Ovary (tissue), 9 donors: ENCODE results near the gene NPAS3. TPM values are rescaled to one million over a fixed set of nuclear protein-coding genes. Genes with fewer than 3 reads are reported as not detected.
A peak's percentile ranks its signal among the peaks of the same experiment; 100 is the strongest.

ENCODE experiments used
- DNase-seq, 5 donors: peaks; one replicate each; pipeline ENCODE4 v3.0.0-alpha.2; 2019 to 2020
- H3K27ac ChIP-seq, 2 donors: fragments of 200-600 bp; one replicate each; pipeline versions ENCODE4 v1.5.1 to v1.8.0; 2019 to 2022
- H3K27me3 ChIP-seq: fragments of 200-600 bp; one replicate; pipeline ENCODE4 v1.8.0; 2022
- H3K36me3 ChIP-seq: fragments of 200-600 bp; sonication (generic); one replicate; pipeline ENCODE4 v1.5.1; 2019
- H3K4me1 ChIP-seq: one replicate; pipeline ENCODE4 v1.8.1; 2013; ENCODE audit warnings: mild to moderate bottlenecking, moderate library complexity; ENCODE audit not compliant: insufficient read depth
- H3K4me3 ChIP-seq: fragments of 200-600 bp; sonication (generic); one replicate; pipeline ENCODE4 v1.5.1; 2017
- H3K9me3 ChIP-seq, 2 donors: fragments of 200-600 bp in 1 of 2; sonication (generic) in 1 of 2; one replicate each; pipeline versions ENCODE4 v1.5.1 to v1.8.1; 2013 to 2019; ENCODE audit warnings: mild to moderate bottlenecking in 1 of 2, moderate library complexity in 1 of 2
- EP300 ChIP-seq: sonication (generic); formaldehyde crosslinking; IDR thresholded peaks from one replicate; pipeline ENCODE4 v1.6.1; 2017; ENCODE audit warnings: antibody characterized with exemption
- POLR2A ChIP-seq: fragments of 450-650 bp; IDR thresholded peaks from one replicate; pipeline ENCODE4 v1.6.1; 2017; ENCODE audit warnings: antibody characterized with exemption, mild to moderate bottlenecking, moderate library complexity
- WGBS, 3 donors: extraction: QIAGEN DNeasy Blood & Tissue Kit in 1 of 3; methylation state at CpG; one replicate each; pipeline versions ENCODE4 v1.1.5 to v1.1.7; 2013 to 2017; 5-methylcytosine and 5-hydroxymethylcytosine counted together
- intact Hi-C, 4 donors: fragments of 100-400 bp; cut with DNase I; formaldehyde crosslinking; loops; one replicate each; pipeline versions ENCODE4 v1.11.0 to v1.15.1; 2022 to 2023
- polyA plus RNA-seq, 2 donors: library from polyadenylated mRNA; stranded (reverse); fragments of 200-250 nt in 1 of 2; fragments of 350-450 nt in 1 of 2; fragmentation: Illumina TruSeq in 1 of 2; extraction: RNeasy Lipid Tissue Mini Kit (QIAGEN cat#74804) in 1 of 2; gene quantifications; one replicate each; pipeline ENCODE4 v1.2.3, GENCODE V29; 2013 to 2014
- total RNA-seq, 7 donors: library from RNA; depleted of rRNA in 2 of 7; stranded (reverse); fragments of >200 nt in 2 of 7; fragmentation: NEBNext Ultra II Directional in 3 of 7; extraction: Animal tissue kit (Norgen Biotek cat#: 25700) in 3 of 7; gene quantifications; one replicate each; pipeline versions ENCODE4 v1.1.0 to v1.2.4, GENCODE V29; 2016 to 2023
- TF ChIP-seq, protein P1 (sequence below), 3 donors: fragments of 450-650 bp in 2 of 3; fragments of 200-600 bp in 1 of 3; IDR thresholded peaks; one replicate each; pipeline versions ENCODE4 v1.5.1 to v1.8.0; 2016 to 2022; ENCODE audit warnings: antibody characterized with exemption in 3 of 3, mild to moderate bottlenecking in 1 of 3
- donor health status: DM: no; HTN: no; CAD: no; lungs with moderate emphysema.
- donor health status: DM: no; HTN: no; CAD: no.
- donor health status: Bipolar disorder and iron deficiency.
- donor health status: DM: yes; HTN: yes; CAD: no.
- donor health status: DM: no; HTN: no; CAD: no.
- donor health status: DM: yes; HTN: yes; CAD: no.

NPAS3 gene
- total and polyA plus RNA-seq, 9 donors = 1.9 to 15.4 (median 11.4) TPM

DNA sequence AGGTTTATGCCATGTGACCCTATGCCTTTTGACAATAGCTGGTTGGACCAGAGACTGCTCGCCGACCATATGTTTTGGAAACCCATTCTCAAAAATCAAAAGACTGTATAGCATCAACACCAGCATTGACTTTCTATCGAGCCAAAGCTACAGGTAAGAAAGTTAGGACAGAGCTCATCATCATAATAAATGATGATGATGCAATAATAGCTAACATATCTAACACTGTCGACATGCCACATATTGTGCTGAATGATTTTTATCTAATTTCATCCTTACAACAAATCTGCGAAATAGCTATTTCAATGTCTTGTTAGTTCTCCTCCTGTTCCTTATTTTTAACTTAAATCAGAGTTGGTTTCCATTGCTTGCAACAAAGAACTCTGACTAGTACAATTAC is 909.3 kb downstream of the NPAS3 start:
- Histone ChIP-seq H3K27me3 (no peaks in the 10 kb centered on the region), H3K4me1 (no peaks in the 10 kb centered on the region), H3K4me3 (no peak overlapping the region), H3K27ac (no peak overlapping the region), H3K36me3 (no peaks in the 10 kb centered on the region), H3K9me3 (no peaks in the 10 kb centered on the region)
- no peak for TF ChIP-seq POLR2A
- TF ChIP-seq, protein P1, sequence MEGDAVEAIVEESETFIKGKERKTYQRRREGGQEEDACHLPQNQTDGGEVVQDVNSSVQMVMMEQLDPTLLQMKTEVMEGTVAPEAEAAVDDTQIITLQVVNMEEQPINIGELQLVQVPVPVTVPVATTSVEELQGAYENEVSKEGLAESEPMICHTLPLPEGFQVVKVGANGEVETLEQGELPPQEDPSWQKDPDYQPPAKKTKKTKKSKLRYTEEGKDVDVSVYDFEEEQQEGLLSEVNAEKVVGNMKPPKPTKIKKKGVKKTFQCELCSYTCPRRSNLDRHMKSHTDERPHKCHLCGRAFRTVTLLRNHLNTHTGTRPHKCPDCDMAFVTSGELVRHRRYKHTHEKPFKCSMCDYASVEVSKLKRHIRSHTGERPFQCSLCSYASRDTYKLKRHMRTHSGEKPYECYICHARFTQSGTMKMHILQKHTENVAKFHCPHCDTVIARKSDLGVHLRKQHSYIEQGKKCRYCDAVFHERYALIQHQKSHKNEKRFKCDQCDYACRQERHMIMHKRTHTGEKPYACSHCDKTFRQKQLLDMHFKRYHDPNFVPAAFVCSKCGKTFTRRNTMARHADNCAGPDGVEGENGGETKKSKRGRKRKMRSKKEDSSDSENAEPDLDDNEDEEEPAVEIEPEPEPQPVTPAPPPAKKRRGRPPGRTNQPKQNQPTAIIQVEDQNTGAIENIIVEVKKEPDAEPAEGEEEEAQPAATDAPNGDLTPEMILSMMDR (IDR thresholded peaks at IDR 0.05) = no peak
- no peak for TF ChIP-seq EP300
- no peak for DNase-seq
- 93 to 95% (median 95%) methylated on average over 5 of the region's 5 CpGs for WGBS, 3 donors
- intact Hi-C loops = loop anchor here in 2 of 4 donors (10.0 kb wide), 2 partner anchors 247 to 387 kb away; no protein-coding TSS in a partner anchor

DNA sequence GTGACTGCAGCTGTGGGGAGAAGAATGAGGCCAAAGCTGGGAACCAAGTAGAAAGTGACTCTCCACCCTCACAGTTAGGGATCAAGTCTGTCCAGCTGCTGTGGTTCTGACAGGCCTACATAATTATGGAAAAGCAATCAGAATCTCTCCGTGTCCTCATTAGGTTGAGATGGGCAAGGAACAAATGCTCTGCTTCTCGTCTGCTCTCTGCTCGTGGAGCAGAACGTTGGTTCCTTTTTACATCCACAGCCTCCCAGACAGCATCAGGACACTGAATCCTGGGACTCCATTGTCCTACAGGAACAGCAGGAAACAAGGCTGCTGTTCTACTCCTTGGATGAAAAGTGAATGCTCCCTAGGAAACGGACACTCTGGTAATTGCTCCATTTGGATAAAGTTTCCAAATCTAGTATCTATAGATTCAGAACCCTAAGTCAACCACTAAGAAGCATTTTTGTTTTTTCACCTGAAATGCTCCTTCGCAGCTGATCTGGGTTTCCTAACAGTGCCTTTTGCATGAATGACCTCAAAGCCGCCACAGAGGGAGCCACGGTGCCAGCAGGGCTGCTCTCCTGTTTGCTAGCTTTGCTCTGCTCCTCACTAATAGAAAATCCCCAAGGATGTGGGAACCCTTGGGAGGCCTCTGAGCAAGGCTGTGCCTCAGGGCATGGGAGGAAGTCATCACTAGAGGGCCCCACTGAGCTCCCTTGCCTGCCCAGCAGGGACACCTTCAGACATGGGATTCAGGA is 910.2 kb downstream of the NPAS3 start:
- Histone ChIP-seq H3K36me3 (no peaks in the 10 kb centered on the region), H3K4me1 (no peaks in the 10 kb centered on the region), H3K4me3 (no peak overlapping the region), H3K27ac (no peak overlapping the region), H3K9me3 (no peaks in the 10 kb centered on the region), H3K27me3 (no peaks in the 10 kb centered on the region)
- TF ChIP-seq POLR2A (no peak), EP300 (no peak)
- TF ChIP-seq, protein P1 (IDR thresholded peaks at IDR 0.05) = no peak
- peak in 1 of 5 donors; percentile 22 for DNase-seq
- intact Hi-C loops = loop anchor here in 2 of 4 donors (10.0 kb wide), 2 partner anchors 246 to 386 kb away; no protein-coding TSS in a partner anchor
- WGBS, 3 donors = 73 to 77% (median 74%) methylated on average over 8 of the region's 8 CpGs

DNA sequence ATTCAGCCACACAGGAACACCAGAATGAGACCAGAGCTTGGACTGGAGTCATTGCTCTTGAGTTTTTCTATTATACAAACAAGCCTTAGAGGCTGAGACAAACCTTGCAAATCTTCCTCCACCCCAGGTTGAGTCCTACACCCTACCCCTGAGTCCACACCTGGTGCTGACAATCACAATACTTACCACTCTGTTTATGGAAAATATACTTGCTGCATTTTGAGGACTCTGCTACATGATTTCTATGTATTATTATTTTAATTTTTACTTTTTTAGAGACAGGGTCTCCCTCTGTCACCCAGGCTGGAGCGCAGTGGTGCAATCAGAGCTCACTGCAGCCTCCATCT is 910.7 kb downstream of the NPAS3 start:
- TF ChIP-seq, protein P1 (IDR thresholded peaks at IDR 0.05) = no peak
- no peak for TF ChIP-seq EP300
- no peak for TF ChIP-seq POLR2A
- intact Hi-C loops = loop anchor here in 2 of 4 donors (10.0 kb wide), 2 partner anchors 245 to 385 kb away; no protein-coding TSS in a partner anchor
- no peak overlapping the region for H3K4me3 ChIP-seq

GRCh38 chr14:33850826-33851225 is 912.1 kb downstream of the NPAS3 start:
- H3K4me3 ChIP-seq = no peak overlapping the region
- no peak for DNase-seq
- H3K36me3 ChIP-seq = no peaks in the 10 kb centered on the region

More for the DNA sequence above, 910.7 kb downstream of the NPAS3 start:
- Histone ChIP-seq H3K36me3 (no peaks in the 10 kb centered on the region), H3K9me3 (no peaks in the 10 kb centered on the region), H3K27me3 (no peaks in the 10 kb centered on the region), H3K27ac (no peak overlapping the region), H3K4me1 (no peaks in the 10 kb centered on the region)
- WGBS, 3 donors = 98 to 100% (median 100%) methylated on average over 1 of the region's 1 CpG
- no peak for DNase-seq

More at GRCh38 chr14:33850826-33851225, 912.1 kb downstream of the NPAS3 start:
- TF ChIP-seq, protein P1 (IDR thresholded peaks at IDR 0.05) = no peak
- TF ChIP-seq POLR2A = no peak
- TF ChIP-seq EP300 = no peak
- 73 to 80% (median 80%) methylated on average over 7 of the region's 7 CpGs for WGBS, 3 donors
- Histone ChIP-seq H3K27me3 (no peaks in the 10 kb centered on the region), H3K27ac (no peak overlapping the region), H3K4me1 (no peaks in the 10 kb centered on the region), H3K9me3 (no peaks in the 10 kb centered on the region)
- intact Hi-C loops = no loop called here
